Suppressor macrophage (primary cell): ENCODE data around the gene ICA1L.
A peak's percentile ranks its signal among the peaks of the same experiment; 100 is the strongest.
"Not testable (repeated sequence)": the region's sequence is repeated elsewhere in the genome, so short reads cannot be mapped to it uniquely, and the experiment has no call there.

Source experiments
- DNase-seq, 4 experiments: peaks; one replicate each; pipeline ENCODE4 v3.0.0-alpha.2; 2020 to 2022
- total RNA-seq, 17 experiments: gene quantifications; one replicate each; lab custom pipeline; 2026; ENCODE audit warnings: mixed read lengths in 6 of 17, inconsistent platforms in 3 of 17; lab: John Stamatoyannopoulos, UW

Gene ICA1L
- total RNA-seq = 0.83 to 8.0 (median 2.2) reads per million in 17 experiments

- peak; percentile 42 to 79 (median 60) for DNase-seq
Measured at GRCh38 chr2:202871300-202872141, at the start of gene ICA1L. TSS of gene ICA1L (minus strand) at chr2:202871766. CDS start at chr2:202829009, 42,757 bp downstream.

- DNase-seq = no peak
Measured at GRCh38 chr2:202918860-202919259, 47.3 kb upstream of the ICA1L start.

DNA sequence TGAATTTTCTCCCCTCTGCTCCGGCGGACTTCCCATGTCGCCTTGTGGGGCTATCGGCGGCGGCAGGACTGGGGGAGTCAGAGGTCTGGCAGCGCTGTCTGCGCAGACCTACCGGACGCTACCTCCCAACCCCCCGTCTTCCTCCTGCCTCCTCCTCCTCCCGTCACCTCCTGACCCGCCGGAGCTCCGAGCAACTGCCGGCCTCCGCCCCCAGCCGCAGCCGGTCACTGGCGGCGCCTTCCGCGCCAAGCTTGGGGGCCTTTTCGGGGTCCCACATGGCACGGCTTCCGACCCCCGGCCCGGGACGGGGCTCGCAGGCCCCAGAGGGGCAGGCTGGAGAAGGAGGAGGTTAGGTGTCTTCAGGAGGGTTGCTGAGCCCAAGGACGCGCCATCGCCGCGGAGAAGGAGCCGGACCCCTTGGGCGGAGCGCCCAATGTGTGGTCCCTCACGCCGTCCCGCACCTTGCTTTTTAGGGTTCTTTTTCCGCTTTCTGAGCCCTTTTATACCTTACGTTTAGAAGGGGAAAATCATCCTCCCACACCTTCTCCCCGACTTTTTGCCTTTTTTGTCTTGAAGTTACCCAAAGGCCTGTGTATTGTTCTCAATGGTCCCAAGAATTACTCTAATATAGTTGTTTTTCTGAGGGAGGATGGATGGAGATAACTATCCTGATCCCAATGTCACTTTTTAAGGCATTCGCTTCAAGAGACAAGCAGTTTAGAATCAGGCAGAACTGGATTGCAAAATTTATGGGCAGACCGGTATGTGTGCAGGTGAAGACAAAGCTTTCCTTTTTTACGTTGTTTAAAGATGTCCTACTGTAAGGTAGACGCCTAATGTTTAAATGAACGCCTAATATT lies 41.0 kb upstream of the ICA1L start:
- DNase-seq = peak in 1 of 4 experiments; percentile 29

- peak; percentile 94 to 97 (median 96) for DNase-seq
Measured at GRCh38 chr2:202911512-202912341, 40.2 kb upstream of the ICA1L start, which contains the start of the genes CARF and WDR12. TSS of gene CARF (plus strand) at chr2:202912275. CDS start at chr2:202941903, 29,628 bp downstream. TSS of gene WDR12 (minus strand) at chr2:202911673. CDS start at chr2:202911476, 197 bp downstream.

DNA sequence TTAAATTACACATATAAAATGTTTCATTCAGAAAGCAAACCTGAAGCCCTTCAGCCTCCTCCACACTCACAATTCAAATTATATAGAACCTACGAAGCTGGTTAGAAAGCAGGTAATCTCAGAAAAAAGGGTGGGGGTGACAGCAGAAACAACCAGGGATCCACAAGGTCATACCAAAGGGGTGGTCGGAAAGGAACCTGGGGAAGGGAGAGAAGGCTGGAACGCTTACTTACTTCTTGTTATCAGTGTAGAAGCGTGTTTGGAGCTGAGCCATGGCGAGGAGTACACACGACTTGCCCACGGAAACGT lies 39.6 kb upstream of the ICA1L start:
- DNase-seq = no peak

DNA sequence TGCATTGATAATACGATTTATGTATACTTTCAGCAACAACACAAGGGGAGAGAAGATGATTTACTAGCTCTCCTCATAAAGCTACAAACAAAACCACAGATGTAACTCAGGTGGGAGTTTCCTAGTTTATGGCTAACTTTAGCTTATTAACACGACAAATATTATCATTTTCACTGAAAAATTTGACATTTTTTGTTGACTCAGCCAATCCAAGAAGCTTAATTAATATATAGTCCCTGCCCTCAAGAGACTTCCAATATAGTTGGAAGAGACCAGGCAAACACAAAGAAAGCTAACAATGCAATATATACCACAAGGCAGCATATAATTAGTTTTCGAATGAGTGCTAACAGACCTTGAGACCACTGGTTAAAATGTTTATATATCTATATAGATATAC lies 39.1 kb upstream of the ICA1L start:
- DNase-seq = no peak

- not testable (repeated sequence) for DNase-seq
Measured at GRCh38 chr2:202910250-202910649, 38.7 kb upstream of the ICA1L start.

DNA sequence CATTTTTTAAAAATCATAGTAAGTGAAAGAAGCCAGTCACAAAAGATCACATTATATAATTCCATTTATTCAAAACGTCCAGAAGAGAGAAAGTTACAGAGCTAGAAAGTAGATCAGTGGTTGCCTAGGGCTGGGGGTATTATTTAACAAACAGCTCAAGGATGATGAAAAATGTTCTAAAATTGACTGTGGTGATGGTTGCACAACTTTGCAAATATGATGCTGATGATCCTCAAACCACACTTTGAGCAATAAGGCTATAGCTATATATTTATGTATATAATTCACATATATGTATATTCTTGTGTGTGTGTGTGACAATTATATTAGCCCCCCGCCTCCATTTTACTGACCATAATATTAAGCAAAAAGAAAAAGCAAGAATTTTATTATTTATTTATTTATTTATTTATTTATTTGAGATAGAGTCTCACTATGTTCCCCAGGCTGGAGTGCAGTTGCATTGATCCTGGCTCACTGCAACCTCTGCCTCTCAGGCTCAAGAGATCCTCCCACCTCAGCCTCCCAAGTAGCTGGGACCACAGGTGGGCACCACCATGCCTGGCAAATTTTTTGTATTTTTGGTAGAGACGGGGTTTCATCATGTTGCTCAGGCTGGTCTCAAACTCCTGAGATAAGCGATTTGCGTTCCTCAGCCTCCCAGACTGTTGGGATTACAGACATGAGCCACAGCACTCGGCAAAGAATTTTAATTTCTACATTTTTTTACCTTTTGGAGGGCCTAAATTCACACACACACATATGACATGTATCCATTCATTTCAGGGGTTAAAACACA lies 38.0 kb upstream of the ICA1L start:
- DNase-seq = peak in 1 of 4 experiments; percentile 18

DNA sequence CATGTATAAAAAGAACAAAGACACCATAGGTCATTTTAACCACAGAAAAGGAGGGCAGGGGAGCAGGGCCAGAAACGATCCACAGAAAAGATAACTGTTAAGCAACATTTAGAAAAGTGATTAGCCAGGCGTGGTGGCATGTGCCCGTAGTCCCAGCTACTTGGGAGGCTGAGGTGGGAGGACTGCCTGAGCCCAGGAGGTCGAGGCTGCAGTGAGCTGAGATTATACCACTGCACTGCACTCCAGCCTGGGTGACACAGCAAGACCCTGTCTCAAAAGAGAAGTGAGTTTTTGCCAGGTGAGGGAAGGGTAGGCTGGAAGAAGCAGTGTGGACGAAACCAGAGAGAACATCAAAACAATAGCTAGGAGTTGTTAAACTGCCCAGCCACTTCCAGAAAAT lies 36.6 kb upstream of the ICA1L start:
- DNase-seq = no peak

- not testable (repeated sequence) for DNase-seq
Measured at GRCh38 chr2:202905507-202905906, 33.9 kb upstream of the ICA1L start.

DNA sequence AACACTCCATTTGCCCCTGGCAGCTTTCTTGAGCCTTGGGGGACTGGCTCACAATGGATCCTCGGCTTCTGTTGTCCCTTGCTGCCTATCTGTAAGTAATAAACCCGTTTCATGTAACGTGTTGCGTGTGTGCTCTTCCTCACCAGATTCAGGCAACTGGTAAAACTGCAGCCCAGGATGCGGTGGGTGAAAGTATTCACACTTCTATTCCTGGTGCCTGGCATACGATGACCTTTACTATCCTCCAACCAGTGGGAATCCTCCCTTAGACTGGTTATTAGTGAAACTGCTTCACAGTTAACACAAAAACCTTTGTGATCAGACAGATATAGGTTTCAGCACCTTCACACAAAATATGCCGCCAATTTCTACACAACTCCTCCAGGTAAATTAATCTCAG lies 13.6 kb upstream of the ICA1L start:
- no peak for DNase-seq

- DNase-seq = peak in 3 of 4 experiments; percentile 9 to 16 (median 12)
Measured at GRCh38 chr2:202883987-202884675, 12.6 kb upstream of the ICA1L start.

DNA sequence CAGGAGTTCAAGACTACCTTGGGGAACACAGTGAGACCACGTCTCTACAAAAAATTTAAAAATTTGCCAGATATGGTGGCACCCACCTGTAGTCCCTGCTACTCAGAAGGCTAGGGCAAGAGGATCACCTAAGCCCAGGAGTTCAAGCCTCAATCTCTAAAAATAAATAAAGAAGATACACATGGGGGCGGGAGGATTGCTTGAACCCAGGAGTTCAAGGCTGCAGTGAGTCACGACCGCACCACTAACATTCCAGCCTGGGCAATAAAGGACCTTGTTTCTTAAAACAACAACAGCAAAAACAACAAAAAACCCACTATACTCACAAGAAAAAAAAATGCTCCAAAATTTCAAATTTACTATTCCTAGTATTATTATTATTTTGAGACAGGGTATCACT lies 10.0 kb upstream of the ICA1L start:
- no peak for DNase-seq

GRCh38 chr2:202877699-202878098 lies 6.1 kb upstream of the ICA1L start:
- DNase-seq = no peak

DNA sequence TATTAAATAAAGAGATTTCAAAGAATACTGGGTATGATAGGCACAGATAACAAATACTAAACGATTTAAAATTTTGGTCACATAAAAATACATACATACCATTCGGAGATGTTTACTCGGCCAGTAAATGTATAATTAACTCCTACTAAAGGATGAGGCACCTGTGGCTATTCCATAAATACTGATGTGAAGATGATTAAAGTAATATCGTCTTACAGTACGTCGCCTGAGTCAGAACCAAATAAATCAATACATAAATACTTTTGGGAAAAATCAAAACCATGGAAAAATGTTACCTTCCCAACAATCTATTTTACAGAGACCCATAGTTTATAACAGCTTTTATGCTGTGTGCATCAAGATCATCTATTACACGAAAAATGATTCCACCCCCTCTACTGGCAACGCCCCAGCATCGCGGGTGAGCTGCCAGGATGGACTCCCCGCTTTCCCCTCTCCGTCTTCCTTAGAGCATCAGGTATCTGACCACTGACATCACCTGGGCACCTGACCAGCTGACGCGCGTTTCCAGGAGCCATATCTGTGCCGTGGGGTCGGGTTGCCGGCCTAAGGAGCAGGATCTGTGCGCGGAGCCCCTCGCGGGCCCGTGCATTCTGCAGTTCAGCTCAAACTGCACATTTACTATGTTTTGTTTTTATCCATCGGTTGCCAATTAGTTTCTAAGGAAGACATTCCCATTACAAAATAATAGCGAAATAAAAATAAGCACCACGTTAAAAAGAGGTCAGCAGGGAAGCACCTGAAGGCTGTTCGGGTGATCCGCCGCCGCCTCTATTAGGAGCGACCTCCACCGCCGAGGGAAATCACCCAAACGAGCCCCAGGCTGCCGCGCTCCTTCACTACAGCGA lies 901 bp downstream of the ICA1L start:
- DNase-seq = peak; percentile 57 to 69 (median 63)

GRCh38 chr2:202861987-202862386 lies 9.6 kb downstream of the ICA1L start:
- DNase-seq = no peak

GRCh38 chr2:202858601-202859000 lies 13.0 kb downstream of the ICA1L start:
- DNase-seq = no peak

DNA sequence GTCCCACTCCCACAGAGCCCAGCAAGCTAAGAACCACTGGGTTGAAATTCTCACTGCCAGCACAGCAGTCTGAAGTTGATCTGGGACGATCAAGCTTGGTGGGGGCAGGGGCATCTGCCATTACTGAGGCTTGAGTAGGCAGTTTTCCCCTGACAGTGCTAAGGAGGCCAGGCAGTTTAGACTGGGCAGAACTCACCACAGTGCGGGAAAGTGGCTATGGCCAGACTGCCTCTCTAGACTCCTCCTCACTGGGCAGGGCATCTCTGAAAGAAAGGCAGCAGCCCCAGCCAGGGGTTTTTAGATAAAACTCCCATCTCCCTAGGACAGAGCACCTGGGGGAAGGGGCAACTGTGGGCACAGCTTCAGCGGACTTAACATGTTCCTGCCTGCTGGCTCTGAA lies 22.2 kb downstream of the ICA1L start:
- not testable (repeated sequence) for DNase-seq

GRCh38 chr2:202848813-202849212 lies 22.8 kb downstream of the ICA1L start:
- peak; percentile 65 to 83 (median 74) for DNase-seq
